GM19438 (cell line): ENCODE results near the gene NCAPG2.

Source experiments
- ATAC-seq: cut with Tn5 transposase; IDR thresholded peaks from one replicate; pipeline ENCODE4 v1.9.1; 2021; ENCODE audit warnings: low read depth; ENCODE audit not compliant: unreplicated experiment

NCAPG2 gene

DNA sequence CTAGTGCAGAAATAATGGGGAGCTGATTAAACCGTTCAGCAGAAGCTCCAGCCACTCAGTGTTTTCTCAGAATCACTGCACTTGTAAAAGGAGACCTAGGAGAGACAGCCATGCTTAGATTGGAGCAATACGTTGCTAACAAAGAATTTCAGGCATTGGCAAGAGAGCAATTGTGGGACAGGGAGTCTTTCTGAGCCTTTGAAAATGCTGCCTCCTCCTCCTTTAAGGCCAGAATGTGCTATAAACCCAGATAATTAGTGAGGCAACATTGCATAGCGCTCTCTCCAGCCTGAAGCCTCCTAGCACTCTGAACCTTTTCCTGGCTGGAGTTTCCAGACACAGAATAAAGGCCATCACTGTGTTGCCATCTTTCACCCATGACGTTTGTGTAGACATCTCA lies 98.5 kb downstream of the NCAPG2 start:
- no peak for ATAC-seq

DNA sequence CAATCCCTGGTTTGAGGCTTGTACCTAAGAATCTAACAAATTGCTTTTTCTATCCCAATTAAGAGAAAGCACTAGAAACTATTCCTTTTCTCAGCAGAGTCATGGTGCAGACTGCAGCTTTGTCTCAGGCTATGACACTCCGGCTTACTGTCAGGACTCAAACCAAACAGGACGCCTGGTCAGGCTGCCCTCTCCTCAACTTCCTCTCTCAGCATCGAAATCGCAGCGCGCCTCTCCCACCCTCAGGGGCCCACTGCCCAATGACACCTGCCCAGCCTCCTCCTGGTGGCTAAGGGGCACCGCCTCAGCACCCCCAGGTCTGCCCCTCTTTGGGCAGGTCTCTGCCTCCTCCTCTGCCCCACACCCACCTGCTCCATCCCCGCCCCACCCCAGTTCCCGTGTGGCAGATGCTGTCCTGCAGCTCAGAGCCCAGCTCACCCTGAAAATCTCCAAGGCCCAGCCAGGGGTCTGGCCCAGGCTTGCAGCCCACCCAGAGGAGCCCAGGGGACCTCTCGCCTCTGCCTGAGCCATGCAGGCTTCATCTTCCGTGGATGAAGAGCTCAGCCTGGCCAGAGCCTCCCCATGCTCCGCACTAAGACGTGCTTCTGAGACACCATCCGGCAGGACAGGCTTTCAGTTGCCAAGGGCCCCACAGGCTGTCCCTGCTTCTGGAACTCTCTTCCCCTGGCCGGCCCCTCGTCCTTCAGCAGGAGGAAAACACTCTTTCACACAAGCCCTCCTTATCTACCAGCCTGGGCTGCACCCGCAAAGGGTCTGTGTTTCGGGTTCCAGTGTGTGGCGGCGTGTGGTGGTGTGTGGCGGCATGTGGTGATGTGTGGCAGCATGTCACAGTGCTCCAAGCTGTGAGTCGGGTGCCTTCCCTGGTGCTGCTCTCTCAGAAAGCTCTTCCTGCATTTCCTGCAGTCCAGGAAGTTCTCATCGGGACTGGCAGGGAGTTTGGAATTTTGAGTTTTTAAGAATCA lies 100.5 kb downstream of the NCAPG2 start:
- ATAC-seq = no peak

DNA sequence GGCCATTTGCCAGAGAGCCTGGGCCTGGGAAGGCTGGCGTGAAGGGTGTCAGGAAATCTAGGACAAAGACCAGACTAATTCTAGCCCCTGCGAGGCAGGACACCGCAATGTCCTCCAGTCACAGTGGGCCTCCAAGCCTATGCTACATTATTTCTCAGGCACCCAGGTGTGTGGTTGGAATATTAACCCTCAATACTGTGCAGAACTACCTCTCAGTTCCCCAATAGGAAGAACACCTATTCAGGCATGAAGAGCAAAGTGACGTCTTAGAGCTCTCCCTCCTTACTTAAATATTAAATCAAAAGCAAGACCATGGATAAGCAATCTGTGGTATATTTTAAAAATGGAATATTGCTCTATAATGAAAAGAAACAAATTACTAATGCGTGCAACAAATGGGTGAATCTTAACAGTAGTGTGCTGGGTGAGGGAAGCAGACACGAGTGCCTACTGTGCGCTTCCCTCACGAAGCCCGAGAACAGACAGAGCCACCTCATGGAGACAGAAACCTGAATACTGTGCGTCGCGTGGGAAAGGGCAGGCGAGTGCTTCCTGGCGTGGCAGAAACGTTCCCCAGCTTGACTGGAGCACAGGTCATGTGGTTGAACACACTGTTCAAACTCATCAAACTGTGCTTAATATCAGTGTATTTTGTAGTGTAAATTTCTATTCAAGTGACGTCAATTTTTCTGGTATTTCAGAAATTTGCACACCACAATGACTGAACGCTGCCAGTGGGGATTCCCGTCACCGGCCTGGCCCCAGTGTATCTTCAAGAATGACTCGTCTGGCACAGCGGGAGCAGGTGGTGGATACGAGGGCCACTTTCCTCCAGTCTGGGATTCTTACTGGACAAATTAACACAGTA lies 101.5 kb downstream of the NCAPG2 start:
- ATAC-seq = peak; percentile 65

DNA sequence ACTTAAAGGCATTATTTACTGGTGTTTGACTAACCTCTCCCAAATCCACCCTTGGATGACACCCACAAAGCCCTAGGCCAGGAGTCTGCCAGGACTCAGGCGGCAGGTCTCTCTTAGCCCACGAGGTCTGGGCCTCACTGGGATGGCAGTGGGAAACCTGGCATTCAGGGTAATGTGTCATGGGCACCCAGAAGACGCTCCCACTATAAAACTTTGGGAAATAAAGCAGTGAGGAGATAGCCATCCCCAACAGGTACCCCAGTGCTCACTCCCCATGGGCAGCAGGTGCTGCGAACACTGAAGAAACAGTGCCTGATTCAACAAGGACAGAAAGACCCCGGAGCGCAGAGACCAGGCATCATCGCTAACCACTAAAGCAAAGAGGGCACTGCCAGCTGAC lies 102.6 kb downstream of the NCAPG2 start:
- no peak for ATAC-seq

DNA sequence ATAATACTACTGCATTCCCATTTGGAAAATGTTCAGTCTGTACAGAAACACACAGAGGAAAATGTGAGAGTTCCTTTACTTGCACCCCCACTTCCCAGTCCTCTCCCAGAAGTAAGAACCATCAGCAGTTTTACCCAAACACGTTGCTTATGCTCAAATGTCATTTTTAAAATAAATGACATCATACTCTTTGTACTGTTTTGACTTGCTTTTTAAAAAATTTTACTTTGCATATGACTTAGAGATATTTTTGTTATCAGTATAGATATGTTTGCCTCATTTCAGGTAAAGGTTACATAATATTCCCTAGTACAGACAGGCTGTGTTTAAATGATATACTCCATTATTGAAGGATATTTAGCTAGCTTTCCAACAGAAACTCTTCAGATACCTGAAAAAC lies 103.5 kb downstream of the NCAPG2 start:
- no peak for ATAC-seq

DNA sequence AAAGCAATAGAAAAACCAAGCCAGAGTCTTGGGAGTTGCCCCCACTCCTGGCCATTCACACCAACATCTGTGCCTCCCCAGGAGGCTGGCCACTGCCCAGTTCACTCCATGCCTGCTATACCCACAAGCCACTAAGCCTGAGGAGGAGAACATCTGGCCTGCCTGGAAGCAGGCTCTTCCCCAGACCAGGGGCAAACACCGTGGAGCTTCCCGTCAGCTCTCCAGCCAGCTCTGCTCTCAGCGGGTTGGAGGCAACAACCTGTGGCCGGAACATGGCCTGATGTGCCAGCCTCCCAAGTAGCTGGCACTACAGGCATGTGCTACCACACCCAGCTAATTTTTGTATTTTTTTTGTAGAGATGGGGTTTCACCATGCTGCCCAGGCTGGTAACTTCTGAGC lies 107.9 kb downstream of the NCAPG2 start:
- ATAC-seq = no peak

DNA sequence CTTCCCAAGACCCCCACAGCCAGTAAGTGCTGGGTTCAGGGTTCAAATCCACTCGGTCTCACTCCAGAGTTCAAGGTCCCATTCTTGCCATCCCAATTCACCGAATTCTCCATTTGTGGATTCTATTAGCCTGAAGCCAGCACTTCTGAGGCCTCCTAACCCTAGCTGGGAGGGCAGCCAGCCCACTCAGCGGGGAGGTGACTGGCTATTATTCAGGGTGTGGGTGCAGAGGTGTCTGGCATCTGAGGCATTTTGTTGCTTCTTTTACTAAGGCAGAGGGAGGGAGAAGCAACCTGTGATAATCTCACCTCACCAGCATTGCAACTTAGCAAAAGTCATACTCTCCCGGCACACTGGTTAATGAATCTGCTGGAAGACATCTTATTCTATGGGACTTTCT lies 108.3 kb downstream of the NCAPG2 start:
- ATAC-seq = no peak

DNA sequence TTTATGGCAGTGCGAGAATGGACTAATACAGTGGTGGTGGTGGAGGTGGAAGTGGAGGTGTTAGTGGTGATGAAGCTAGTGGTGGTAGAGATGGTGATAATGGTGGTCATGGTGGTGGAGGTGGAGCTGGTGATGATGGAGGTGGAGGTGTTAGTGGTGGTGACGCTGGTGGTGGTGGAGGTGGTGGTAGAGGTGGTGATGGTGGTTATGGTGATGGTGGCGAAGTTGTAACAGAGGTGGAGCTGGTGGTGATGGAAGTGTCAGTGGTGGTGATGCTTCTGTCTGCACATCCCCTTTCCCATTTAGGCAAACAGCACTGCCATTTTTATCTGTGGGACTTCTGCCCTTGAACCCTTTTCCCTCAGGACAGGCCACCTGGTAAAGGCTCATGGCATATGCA lies 109.5 kb downstream of the NCAPG2 start:
- peak; percentile 74 for ATAC-seq

DNA sequence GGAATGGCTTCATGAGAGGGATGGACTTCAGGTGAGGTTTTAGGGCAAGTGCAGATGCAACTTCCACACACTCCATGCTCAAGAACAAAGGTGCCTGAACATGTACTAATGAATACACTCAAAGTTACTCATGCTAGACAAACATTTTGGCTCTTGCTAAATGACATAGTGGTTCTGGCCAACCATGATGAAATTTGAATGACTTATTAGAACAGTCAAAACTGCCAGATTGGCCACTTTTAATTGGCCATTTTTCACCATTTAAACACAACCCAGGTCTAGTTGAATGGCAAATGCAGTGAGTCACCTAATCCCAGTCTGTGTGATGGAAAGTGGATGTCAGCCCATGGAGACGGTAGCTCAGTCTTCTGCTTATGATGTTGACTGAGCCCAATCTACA lies 112.1 kb downstream of the NCAPG2 start:
- no peak for ATAC-seq

DNA sequence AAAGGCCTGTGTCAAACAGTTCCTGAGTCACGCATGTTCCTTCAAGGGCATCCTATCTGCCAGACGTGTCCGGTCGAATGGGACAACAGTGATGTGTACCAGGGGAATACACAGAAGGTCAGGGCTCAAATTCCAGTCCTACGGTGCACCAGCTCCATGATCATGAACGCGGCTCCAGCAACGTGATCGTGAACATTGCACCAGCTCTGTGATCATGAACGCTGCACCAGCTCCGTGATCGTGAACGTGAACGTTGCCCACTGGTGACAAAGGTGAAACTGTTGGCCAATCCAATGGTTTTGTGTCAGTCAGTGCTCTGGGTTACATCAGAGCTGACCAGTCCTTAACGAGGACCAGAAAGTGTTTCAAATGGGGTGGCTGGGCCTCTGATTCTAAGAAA lies 112.7 kb downstream of the NCAPG2 start:
- no peak for ATAC-seq

DNA sequence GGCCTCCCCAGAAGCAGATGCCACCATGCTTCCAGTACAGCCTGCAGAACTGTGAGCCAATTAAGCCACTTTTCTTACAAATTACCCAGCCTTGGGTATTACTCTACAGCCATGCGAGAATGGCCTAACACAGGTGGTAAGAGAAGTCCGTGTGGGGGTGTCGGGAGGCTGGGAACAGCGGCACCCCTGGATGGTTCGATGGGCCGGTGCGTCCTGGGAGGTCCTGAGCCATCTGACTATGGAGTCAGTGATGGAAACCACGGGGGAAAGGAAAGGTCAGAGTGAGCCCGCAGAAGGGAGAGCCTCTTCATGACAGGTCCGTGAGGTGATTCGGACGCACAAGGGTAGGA lies 114.4 kb downstream of the NCAPG2 start:
- no peak for ATAC-seq

DNA sequence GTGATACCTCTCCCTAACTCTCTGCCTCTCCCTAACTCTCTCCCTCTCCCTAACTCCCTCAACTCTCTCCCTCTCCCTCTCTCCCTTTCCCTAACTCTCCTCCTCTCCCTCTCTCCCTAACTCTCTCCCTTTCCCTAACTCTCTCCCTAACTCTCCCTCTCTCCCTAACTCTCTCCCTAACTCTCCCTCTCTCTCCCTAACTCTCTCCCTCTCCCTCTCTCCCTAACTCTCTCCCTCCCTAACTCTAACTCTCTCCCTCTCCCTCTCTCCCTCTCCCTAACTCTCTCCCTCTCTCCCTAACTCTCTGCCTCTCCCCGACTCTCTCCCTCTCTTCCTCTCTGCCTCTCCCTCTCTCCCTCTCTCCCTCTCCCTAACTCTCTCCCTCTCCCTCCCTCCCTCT lies 115.0 kb downstream of the NCAPG2 start:
- no peak for ATAC-seq

DNA sequence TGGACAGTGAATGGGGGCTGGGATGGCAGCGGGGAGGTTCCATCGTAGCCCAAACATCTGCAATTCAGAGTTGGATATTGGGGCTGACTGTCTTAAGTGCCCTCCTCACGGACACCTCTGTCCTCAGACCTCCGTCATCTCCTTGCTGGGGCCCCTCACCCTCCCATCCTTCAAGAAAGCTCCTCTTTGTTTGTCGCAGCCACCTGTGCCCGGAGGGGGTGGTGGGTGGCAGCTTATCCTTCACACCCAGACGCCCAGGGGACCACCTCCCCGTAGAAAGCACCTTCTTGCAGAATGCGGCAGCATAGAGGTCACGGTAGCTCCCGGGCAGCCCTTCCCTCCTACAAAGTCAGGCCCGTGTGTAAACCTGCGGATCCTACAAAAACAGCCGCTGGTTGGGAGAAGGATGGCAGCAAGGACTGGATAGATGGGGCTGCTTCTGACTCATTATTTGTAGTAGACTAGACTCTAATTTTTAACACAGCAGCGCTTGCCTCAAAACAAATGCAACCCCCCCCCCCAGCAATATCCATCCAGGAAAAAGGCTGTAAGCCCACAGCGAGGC lies 115.6 kb downstream of the NCAPG2 start:
- no peak for ATAC-seq

DNA sequence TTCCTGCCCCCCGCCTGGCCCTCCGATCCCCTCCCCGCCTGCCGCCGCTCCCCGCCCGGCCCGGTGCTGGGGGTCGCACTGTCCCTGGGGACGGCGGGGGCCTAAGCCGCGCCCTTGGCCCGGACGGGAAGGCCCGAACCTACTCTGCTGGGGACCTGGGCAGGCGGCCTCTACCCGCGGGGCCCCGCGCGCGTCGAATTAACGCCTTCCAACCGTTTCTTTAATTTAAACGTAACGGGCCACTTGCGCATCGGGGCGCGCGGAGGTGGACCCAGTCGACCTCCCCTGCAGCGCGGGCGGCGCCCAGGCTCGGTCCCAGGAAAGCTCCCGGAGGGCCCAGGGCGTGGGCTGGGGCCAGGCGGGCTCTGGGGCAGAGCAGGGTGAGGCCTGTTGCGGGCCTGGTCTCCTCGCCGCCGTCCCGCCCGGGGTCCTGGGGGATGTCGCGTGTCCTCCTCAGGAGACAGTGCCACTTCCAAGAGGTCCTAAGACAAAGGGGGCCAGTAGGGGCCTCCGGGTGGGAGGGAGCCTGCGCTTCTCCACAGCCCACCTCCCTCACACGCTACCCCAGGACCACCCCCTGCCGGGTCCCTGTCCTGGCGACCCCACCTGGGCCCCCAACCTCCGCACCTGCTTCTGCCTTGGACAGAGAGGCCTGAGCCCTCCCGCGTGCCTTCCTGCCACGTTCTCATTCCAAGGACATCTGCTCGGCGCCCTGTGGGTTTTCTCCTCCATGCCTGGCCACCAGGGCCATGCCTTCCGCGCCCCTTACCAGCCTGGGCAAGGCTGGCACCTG lies 116.3 kb downstream of the NCAPG2 start:
- no peak for ATAC-seq

DNA sequence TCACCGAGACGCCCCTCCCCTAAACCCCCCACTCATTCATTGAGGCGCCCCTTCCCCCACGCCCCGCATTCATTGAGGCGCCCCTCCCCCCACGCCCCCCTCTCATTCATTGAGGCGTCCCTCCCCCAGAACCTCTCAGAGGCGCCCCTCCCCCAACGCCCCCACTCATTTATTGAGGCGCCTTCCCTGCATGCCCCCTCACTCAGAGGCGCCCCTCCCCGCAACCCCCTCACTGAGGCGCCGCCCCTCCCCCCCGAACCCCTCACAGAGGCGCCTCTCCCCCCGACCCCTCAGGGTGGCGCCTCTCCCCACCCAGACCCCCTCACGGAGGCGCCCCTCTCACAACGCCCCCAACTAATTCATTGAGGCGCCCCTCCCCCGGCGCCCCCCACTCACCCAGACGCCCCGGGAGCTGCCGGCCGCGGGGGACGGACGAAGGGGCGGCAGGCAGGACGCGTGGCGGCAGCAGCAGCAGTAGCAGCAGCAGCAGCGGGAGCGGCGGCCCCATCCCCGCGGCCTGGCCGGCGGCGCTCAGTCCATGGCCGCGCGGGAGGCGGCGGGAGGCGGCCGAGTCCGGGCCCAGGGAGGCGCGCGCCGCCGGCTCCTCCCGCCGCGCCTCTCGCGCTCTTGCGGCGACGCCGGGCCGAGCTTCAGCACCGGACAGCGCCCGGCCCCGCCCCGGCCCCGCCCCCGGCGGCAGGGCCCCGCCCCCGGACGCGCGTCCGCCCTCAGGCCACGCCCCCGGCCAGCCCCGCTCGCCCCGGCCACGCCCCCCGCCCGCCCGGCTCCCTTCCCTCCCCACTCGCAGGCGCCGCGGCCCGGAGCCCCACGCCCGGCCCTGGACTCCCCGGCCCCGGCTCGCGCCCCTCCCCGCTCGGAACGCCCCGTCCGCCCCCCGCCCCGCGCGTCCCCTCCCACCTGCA lies 117.2 kb downstream of the NCAPG2 start, which contains the start of gene PTPRN2:
Gene PTPRN2, minus strand, starts transcription at position 662 of the 923 bp plus-strand sequence.
- ATAC-seq = peak; percentile 59

DNA sequence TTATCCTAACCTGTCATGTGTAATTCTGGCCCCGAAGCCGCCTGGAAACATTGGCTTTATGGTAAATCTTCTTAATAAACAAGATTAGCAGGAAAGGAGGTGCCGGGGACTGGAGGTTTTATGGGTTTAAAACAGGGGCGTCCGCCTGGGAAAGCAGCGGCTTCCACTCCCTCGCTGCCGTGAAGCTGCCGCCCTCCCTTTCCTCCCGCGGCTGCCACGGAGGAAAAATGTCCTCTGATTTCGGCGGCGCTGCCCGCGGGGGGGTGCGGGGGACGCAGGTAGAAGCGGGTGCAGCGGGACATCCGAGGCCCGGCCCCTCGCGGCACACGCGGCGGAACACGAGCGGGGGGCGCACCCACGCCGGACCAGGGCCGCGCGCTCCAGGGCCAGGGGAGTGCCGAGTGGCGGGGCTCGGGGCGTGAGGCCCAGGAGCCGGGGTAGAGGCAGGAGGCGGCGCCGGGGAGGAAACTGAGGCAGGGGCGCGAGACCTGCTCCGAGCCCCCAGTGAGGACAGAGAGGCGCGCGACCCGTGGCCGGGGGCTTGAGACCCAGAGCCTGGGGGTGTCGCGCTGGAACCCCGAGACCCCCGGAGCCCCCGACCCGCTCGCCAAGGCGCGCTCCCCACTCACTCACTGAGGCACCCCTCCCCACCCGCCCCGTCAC lies 118.0 kb downstream of the NCAPG2 start:
- ATAC-seq = no peak

DNA sequence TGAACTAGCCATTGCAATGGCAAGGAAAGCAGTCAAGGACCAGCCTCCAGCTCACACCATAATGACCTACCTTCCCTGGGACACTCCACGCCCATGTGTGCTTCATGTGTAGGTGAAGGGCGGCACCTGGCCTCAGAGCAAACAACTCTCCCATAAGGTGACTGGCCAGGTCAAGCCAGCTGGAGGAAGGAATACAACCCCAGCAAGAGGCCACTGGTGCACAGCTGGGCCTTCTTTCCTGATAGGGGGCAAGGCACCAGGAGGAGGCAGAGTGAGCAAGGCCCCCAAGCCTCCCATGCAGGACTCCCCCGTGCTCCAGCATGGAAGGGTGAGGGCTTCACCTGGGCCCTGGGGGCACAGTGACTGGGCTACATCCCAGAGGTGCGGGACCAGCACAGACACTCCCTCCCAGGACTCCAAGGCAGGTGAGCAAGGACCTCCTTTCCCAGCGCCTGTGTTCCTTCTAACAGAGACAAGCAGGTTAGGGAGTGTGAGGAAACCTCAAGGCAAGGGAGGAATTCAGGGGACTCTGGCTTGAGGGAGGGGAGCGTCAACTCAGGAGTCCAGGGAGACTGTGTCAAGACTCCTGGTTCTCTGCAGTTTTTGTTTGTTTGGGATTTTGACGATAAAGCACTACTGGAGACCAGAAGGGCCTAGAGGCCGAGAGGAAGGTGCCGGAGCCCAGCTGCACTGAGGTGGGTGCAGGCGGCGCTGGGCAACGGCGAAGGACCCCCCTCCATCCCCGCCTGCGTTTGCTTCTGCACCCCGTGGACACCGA lies 118.7 kb downstream of the NCAPG2 start:
- ATAC-seq = no peak

DNA sequence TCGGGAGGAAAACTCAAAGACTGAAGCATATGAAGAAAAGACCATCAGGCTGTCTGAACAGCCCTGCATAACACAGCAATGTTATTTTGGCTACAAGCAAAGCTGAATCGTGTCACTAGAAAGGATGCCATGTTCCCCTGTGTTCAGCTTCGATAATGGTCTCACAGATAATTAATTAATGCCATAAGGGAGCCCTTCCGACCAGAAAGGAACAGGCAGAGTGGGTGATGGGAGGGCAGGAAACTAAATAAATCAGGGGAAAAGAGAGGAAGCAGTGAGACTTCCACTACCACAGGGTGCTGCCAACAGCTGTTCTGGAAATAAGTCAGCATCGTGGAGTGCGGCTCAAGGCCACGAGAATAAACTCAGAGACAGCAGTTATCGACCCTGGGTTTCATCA lies 120.2 kb downstream of the NCAPG2 start:
- no peak for ATAC-seq
